Measurements from ENCODE around the gene PLEKHA5.

GRCh38 chr12:19220852-19221466, 91.4 kb downstream of the PLEKHA5 start:
- TF ChIP-seq CHD1 (IDR thresholded peaks at IDR 0.05; ENCODE audit: low read depth, low read length) (no peak), CTCF (conservative IDR thresholded peaks at IDR 0.05; ENCODE audit: low read depth, low read length) (no peak), POLR2A (IDR thresholded peaks at IDR 0.05; ENCODE audit: low read depth, low read length) (no peak), RFX5 (IDR thresholded peaks at IDR 0.05; ENCODE audit: low read depth, low read length) (no peak), RCOR1 (IDR thresholded peaks at IDR 0.05; ENCODE audit: insufficient replicate concordance, low read length) (no peak), MAZ (IDR thresholded peaks at IDR 0.05; ENCODE audit: borderline replicate concordance, low read depth, low read length) (no peak), ELK1 (IDR thresholded peaks at IDR 0.05; ENCODE audit: borderline replicate concordance, low read depth, low read length) (no peak), SMC3 (IDR thresholded peaks at IDR 0.05; ENCODE audit: low read depth, low read length) (no peak), RAD21 (IDR thresholded peaks at IDR 0.05; ENCODE audit: low read length) (no peak), MXI1 (IDR thresholded peaks at IDR 0.05; ENCODE audit: borderline replicate concordance, low read depth, low read length) (no peak), USF2 (IDR thresholded peaks at IDR 0.05; ENCODE audit: low read depth, low read length) (no peak), FOS (IDR thresholded peaks at IDR 0.05; ENCODE audit: low read depth, low read length) (no peak)

All from IMR-90 (cell line).